ENCODE measurements around the gene NTRK2. TPM values are rescaled to one million over a fixed set of nuclear protein-coding genes. Genes with fewer than 3 reads are reported as not detected.

The NTRK2 gene
- total and polyA plus RNA-seq, 10 of the 15 experiments (the other 5 are each of a cell fraction or from before 2014, with no cell fraction given): 0.42 to 4.6 (median 0.65) TPM

GRCh38 chr9:84702471-84702870 lies 32.9 kb downstream of the NTRK2 start:
- H3K4me2 ChIP-seq (ENCODE audit: control insufficient read depth, insufficient read depth): peak overlapping the region; percentile 88
- intact Hi-C loops (cut with micrococcal nuclease; ENCODE audit: unreplicated experiment) (no loop called here), in situ Hi-C loops (cut with MboI) (loop anchor here (10.0 kb wide), 1 partner anchor 52 kb away; no protein-coding TSS in a partner anchor)
- DNase-seq (ENCODE audit: low read depth, low spot score): no peak
- H2AFZ ChIP-seq (ENCODE audit: control insufficient read depth, low read depth, low read length): no peak overlapping the region
- H3K4me3 ChIP-seq: peak overlapping the region; percentile 28; the same call in 1 of the 2 replicates
- 90% methylated on average over 1 of the region's 1 CpG for WGBS (ENCODE audit: insufficient coverage, insufficient replicate concordance, low lambda C conversion rate, missing lambda C conversion rate)
- H4K20me1 ChIP-seq (ENCODE audit: control insufficient read depth, insufficient read depth): no peaks in the 10 kb centered on the region
- TF ChIP-seq, protein P1, sequence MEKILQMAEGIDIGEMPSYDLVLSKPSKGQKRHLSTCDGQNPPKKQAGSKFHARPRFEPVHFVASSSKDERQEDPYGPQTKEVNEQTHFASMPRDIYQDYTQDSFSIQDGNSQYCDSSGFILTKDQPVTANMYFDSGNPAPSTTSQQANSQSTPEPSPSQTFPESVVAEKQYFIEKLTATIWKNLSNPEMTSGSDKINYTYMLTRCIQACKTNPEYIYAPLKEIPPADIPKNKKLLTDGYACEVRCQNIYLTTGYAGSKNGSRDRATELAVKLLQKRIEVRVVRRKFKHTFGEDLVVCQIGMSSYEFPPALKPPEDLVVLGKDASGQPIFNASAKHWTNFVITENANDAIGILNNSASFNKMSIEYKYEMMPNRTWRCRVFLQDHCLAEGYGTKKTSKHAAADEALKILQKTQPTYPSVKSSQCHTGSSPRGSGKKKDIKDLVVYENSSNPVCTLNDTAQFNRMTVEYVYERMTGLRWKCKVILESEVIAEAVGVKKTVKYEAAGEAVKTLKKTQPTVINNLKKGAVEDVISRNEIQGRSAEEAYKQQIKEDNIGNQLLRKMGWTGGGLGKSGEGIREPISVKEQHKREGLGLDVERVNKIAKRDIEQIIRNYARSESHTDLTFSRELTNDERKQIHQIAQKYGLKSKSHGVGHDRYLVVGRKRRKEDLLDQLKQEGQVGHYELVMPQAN (conservative IDR thresholded peaks at IDR 0.05): 0 out of 2 replicates have a peak, but pooled peaks have one; percentile 15
- TF ChIP-seq CHD1 (IDR thresholded peaks at IDR 0.05; ENCODE audit: low read depth, low read length): no peak
- peak overlapping the region; percentile 59; the same call in 1 of the 2 replicates for H3K27ac ChIP-seq (ENCODE audit: control insufficient read depth, insufficient read depth)
- peak; percentile 9; the same call in 2 of the 3 replicates for ATAC-seq
- no peaks in the 10 kb centered on the region; the same call in 1 of the 2 replicates for H3K79me2 ChIP-seq (ENCODE audit: control insufficient read depth, insufficient read depth, low read length)
- H3K4me1 ChIP-seq (ENCODE audit: control insufficient read depth, insufficient read depth, low read length): peaks cover 17% of the 10 kb centered on the region
- SMC1A ChIA-PET (ENCODE audit: uncharacterized antibody, unreplicated experiment): interaction anchor here (0.9 to 14.3 kb wide), 18 partner anchors 8 to 560 kb away, joined by 3 to 686 read pairs (median 4); no protein-coding TSS in a partner anchor
- FAIRE-seq: no peak
- H3K9me3 ChIP-seq (replicated peaks; ENCODE audit: control insufficient read depth, insufficient read depth, low read length): no peaks in the 10 kb centered on the region
- RAD21 ChIA-PET (ENCODE audit: unreplicated experiment): interaction anchor here (0.9 to 15.7 kb wide), 12 partner anchors 8 to 440 kb away, joined by 3 to 582 read pairs (median 6); no protein-coding TSS in a partner anchor
- CTCF ChIA-PET: interaction anchor here (0.8 to 14.5 kb wide), 9 partner anchors 8 to 908 kb away, joined by 3 to 792 read pairs (median 3); no protein-coding TSS in a partner anchor
- peak overlapping the region; percentile 45; the same call in 1 of the 2 replicates for H3K9ac ChIP-seq (ENCODE audit: control insufficient read depth, insufficient read depth, low read length)
- no peaks in the 10 kb centered on the region for H3K27me3 ChIP-seq (replicated peaks in 1 of 2; ENCODE audit: control insufficient read depth in 2 of 2, insufficient read depth in 2 of 2, low read length in 1 of 2)
- no TSS peak for BruUV-seq (replicated peaks)
- POLR2A ChIA-PET: interaction anchor here (1.1 to 3.5 kb wide), 4 partner anchors 53 to 78 kb away, joined by 3 to 18 read pairs (median 4); no protein-coding TSS in a partner anchor
- no peaks in the 10 kb centered on the region for H3K36me3 ChIP-seq (ENCODE audit: control insufficient read depth in 2 of 2, insufficient read depth in 2 of 2, low read length in 1 of 2)

DNA sequence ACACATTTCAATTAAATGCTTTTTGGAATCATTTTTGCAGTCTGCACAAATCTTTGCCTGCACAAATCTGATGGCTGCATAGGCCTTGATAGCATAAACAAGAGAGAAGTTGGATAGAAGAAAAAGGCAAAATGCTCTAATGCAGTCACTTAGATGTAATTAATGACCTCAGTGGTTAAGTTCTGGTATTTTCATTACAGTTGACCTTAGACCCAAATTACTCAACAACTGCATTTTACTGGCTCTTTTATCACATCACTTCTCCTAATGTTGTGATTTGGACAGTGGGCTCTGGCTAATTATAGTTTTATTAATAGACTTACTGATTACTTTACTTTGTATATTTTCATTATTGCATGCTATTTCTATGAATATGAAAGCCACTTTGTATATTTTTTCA lies 34.3 kb downstream of the NTRK2 start:
- ChIA-PET SMC1A (ENCODE audit: uncharacterized antibody, unreplicated experiment) (interaction anchor here (1.2 to 14.3 kb wide), 8 partner anchors 9 to 76 kb away, joined by 4 to 686 read pairs (median 12); no protein-coding TSS in a partner anchor), POLR2A (no interaction called here), RAD21 (ENCODE audit: unreplicated experiment) (interaction anchor here (1.3 to 15.7 kb wide), 5 partner anchors 8 to 79 kb away, joined by 3 to 582 read pairs (median 9); no protein-coding TSS in a partner anchor), CTCF (interaction anchor here (0.6 to 14.5 kb wide), 6 partner anchors 8 to 506 kb away, joined by 3 to 792 read pairs (median 8); no protein-coding TSS in a partner anchor)
- BruUV-seq (replicated peaks): no TSS peak
- Histone ChIP-seq H3K9ac (ENCODE audit: control insufficient read depth, insufficient read depth, low read length) (no peak overlapping the region), H3K27me3 (replicated peaks in 1 of 2; ENCODE audit: control insufficient read depth in 2 of 2, insufficient read depth in 2 of 2, low read length in 1 of 2) (no peaks in the 10 kb centered on the region), H4K20me1 (ENCODE audit: control insufficient read depth, insufficient read depth) (no peaks in the 10 kb centered on the region), H3K4me2 (ENCODE audit: control insufficient read depth, insufficient read depth) (peak overlapping the region; percentile 38; the same call in 1 of the 2 replicates), H3K4me3 (no peak overlapping the region), H3K27ac (ENCODE audit: control insufficient read depth, insufficient read depth) (no peak overlapping the region), H3K9me3 (replicated peaks; ENCODE audit: control insufficient read depth, insufficient read depth, low read length) (no peaks in the 10 kb centered on the region), H3K79me2 (ENCODE audit: control insufficient read depth, insufficient read depth, low read length) (no peaks in the 10 kb centered on the region; the same call in 1 of the 2 replicates), H3K4me1 (ENCODE audit: control insufficient read depth, insufficient read depth, low read length) (peaks cover 17% of the 10 kb centered on the region), H2AFZ (ENCODE audit: control insufficient read depth, low read depth, low read length) (no peak overlapping the region), H3K36me3 (ENCODE audit: control insufficient read depth in 2 of 2, insufficient read depth in 2 of 2, low read length in 1 of 2) (no peaks in the 10 kb centered on the region)
- no peak for FAIRE-seq
- ATAC-seq: peak; percentile 11
- intact Hi-C loops (cut with micrococcal nuclease; ENCODE audit: unreplicated experiment) (no loop called here), in situ Hi-C loops (cut with MboI) (loop anchor here (10.0 kb wide), 1 partner anchor 51 kb away; no protein-coding TSS in a partner anchor)
- no peak for DNase-seq (ENCODE audit: low read depth, low spot score)
- peak; percentile 74 for TF ChIP-seq MTA2 (IDR thresholded peaks at IDR 0.05; ENCODE audit: low read depth)
- TF ChIP-seq, protein P2, sequence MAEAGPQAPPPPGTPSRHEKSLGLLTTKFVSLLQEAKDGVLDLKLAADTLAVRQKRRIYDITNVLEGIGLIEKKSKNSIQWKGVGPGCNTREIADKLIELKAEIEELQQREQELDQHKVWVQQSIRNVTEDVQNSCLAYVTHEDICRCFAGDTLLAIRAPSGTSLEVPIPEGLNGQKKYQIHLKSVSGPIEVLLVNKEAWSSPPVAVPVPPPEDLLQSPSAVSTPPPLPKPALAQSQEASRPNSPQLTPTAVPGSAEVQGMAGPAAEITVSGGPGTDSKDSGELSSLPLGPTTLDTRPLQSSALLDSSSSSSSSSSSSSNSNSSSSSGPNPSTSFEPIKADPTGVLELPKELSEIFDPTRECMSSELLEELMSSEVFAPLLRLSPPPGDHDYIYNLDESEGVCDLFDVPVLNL (IDR thresholded peaks at IDR 0.05; ENCODE audit: low read depth, low read length): no peak
- TF ChIP-seq ZNF24 (IDR thresholded peaks at IDR 0.05): no peak
- TF ChIP-seq BCL11A (IDR thresholded peaks at IDR 0.05; ENCODE audit: low read depth, low read length): peak; percentile 46; the same call in 1 of the 2 replicates
- TF ChIP-seq EGR1 (IDR thresholded peaks at IDR 0.05; ENCODE audit: borderline replicate concordance in 1 of 2, low read depth in 2 of 2, low read length in 2 of 2): no peak
- TF ChIP-seq PML (IDR thresholded peaks at IDR 0.05; ENCODE audit: low read length): no peak
- TF ChIP-seq TAF1 (IDR thresholded peaks at IDR 0.05; ENCODE audit: borderline replicate concordance, low read depth, low read length): no peak
- TF ChIP-seq MEF2A (IDR thresholded peaks at IDR 0.05; ENCODE audit: insufficient read depth, low read depth, low read length): no peak
- TF ChIP-seq NR2F1 (conservative IDR thresholded peaks at IDR 0.05): peak; percentile 88
- TF ChIP-seq SUZ12 (IDR thresholded peaks at IDR 0.05; ENCODE audit: unreplicated experiment): no peak
- no peak for TF ChIP-seq TCF3 (IDR thresholded peaks at IDR 0.05; ENCODE audit: borderline replicate concordance, insufficient read depth, low read depth, low read length)
- TF ChIP-seq JUND (IDR thresholded peaks at IDR 0.05; ENCODE audit: low read depth, low read length): no peak
